HK-2 (cell line): ENCODE results near the gene TBCCD1.
"Not testable (repeated sequence)": the region's sequence is repeated elsewhere in the genome, so short reads cannot be mapped to it uniquely, and the experiment has no call there.

Source experiments
- DNase-seq: peaks from one replicate; pipeline ENCODE4 v3.0.0-alpha.2; 2018; ENCODE audit not compliant: unreplicated experiment

The TBCCD1 gene

GRCh38 chr3:186517218-186517617 lies 49.9 kb downstream of the TBCCD1 start:
- DNase-seq: no peak

DNA sequence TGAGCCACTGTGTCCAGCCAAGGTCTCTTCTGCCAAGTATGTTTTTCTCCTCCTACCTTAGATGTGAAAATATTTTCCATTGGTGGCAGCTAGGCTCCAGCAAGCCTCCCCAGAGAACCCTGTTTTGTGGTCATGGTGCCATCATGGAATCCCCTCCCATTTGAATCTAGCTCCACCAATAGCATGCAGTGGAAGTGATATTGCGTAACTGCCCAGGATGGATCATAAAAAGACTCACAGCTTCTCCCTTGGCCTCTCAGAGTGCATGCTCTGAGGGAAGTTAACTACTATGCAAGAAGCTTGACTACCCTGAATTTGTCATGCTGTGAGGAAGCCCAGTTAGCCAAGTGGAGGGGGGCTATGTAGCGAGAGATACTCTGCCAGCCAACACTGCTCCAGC lies 50.5 kb downstream of the TBCCD1 start:
- no peak for DNase-seq

DNA sequence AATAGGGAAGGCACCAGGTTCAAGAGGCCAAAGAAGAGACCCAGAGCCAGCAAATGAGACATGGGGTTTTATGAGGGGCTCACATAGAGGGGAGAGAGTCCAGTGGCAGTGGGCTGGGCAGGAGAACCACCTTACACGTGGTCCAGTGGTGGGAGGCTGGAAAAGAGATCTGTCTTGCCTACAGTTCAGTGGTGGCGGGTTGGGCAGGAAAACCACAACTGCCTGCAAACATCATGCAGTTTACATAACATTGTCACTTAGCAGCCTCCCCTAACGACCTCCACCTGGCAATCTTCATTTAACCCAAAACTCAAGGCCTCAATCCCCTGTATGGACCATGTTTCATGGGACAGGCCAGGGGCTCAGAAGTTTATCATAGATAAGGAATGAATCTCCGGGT lies 52.0 kb downstream of the TBCCD1 start:
- no peak for DNase-seq

DNA sequence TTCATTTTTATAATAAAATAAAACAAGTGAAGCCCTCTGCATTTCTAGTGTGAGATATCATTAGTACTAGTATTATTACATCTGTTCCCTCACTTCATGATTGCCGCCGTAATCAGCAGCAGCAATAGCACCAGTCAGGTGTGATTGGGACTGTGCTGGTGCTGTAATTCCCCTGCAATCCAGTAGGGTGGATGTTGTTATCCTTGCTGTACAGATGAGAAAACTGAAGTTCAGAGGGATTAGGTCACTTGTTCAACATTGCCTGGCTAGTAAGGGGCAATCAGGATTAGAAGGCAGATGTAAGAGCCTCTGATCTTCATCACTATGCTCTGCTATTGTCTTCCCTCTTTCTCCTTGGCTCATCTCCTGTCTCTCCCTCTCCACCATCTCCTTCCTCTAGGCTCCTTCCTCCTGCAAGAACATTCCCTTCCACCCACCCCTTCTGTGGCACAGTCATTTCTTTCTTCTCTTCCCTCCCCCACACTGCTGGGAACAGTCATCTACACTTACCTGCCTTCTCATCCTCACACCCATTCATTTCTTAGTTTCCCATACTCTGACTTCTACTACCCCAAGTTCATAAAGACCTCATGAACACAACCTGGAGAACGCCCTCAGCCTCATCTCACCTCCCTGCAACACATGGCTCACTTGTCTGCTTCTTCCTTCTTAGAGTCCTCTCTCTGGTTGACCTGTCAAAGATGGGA lies 52.7 kb downstream of the TBCCD1 start:
- DNase-seq: no peak

DNA sequence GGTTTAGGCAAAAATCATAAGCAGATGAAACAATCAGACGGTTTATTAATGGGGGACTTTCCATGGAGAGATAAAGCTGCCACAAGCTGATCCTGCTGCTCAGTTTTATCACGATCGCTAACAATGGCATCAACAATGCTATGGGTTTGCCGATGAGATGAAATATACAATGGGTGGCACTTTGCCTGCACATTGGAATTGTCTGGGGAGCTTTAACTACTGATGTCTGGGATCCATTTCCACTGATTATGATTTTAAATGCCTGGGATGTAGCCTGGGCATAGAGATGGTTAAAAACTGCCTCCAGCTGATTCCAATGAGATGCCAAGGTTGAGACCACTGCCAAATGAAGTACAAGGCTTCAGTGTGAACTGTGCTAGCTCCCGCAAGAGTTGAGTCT lies 53.8 kb downstream of the TBCCD1 start:
- no peak for DNase-seq

- DNase-seq: no peak
Measured at GRCh38 chr3:186512570-186513302, 54.4 kb downstream of the TBCCD1 start.

DNA sequence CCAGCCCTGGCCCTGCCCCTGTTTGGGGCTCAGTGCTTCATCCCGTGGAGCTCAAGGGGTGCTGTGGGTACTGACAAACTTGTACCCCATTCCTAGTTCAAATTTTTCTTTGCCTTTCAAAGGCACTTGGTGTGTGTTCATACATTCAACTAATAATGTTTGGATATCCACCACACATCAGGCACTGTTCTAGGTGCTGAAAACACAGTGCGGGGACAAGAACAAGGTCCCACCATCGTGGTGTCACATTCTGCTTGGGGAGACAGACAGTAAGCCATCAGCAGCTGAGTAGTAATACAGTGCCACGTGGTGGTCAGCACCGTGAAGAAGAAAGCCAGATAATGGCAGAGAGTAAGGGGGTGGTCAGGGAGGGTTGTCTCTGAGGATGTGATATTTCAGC lies 55.4 kb downstream of the TBCCD1 start:
- DNase-seq: no peak

DNA sequence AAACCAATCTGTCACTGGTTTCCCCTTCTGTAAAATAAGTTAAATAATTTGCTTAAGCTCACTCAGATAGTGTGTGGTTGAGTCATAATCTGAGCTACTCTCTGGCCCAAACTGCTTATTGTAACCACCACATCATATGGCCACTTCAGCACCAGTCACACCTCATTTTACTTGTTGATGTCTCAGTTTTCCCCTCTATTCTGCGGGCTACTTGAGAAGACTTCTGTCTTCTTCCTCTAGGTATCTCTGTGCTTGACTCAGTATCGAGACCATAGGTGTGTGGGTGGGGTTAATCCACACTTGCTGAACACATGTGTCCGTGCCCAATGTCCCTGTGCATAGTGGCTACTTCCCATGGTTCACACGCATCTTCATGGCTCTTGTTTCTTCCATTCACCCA lies 55.9 kb downstream of the TBCCD1 start:
- DNase-seq: no peak

GRCh38 chr3:186510374-186511079 lies 56.6 kb downstream of the TBCCD1 start:
- DNase-seq: no peak

GRCh38 chr3:186509423-186509822 lies 57.7 kb downstream of the TBCCD1 start:
- no peak for DNase-seq

- no peak for DNase-seq
Measured at GRCh38 chr3:186506857-186507256, 60.3 kb downstream of the TBCCD1 start.

DNA sequence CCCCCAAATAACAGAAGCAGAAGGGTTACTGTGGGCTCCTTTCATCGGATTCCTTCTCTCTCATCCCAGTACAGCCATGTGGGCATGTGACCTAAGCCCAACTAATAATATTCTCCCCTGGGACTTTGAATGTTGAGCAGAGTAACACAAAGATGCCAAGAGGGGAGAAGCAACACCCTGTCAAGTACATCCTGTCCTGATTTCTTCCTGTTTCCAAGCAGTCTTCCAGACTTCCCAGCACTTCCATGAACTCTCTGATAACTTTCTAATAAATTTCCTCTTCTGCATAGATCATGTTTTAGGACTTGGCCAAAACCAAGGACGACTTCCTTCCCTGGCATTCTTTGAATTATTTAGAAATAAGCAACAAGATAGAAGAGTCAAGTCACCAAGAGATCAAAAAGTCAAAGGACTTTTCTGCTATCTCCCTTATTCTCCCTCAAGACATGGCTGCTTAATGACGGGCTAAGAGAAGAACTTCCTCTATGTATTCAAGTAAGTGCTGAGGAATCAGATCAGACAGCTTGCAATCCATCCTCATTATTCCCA lies 60.9 kb downstream of the TBCCD1 start:
- no peak for DNase-seq

DNA sequence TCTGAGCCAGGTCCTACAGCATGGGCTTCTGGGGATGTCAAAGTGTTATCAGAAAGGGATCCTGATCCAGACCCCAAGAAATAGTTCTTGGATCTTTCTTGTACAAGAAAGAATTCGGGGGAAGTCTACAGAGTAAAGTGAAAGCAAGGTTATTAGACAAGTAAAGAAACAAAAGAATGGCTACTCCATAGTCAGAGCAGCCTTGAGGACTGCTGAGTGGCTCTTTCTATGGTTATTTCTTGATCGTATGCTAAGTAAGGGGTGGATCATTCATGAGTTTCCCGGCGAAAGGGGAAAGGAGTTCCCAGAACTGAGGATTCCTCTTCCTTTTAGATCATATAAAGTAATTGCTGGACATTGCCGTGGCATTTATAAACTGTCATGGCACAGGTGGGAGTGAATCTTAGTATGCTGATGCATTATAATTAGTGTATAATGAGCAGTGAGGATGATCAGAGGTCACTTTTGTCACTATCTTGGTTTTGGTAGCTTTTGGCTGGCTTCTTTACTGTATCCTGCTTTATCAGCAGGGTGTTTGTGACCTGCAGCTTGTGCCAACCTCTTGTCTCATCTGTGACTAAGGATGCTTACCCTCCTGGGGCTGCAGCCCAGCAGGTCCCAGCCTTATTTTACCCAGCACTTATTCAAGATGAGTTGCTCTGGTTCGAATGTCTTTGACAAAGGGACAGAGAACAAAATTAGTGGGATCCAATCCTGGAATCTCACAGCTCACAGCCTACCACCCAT lies 64.0 kb downstream of the TBCCD1 start:
- DNase-seq: no peak

GRCh38 chr3:186502138-186502948 lies 64.8 kb downstream of the TBCCD1 start:
- no peak for DNase-seq

- DNase-seq: not testable (repeated sequence)
Measured at GRCh38 chr3:186499949-186500348, 67.2 kb downstream of the TBCCD1 start.

DNA sequence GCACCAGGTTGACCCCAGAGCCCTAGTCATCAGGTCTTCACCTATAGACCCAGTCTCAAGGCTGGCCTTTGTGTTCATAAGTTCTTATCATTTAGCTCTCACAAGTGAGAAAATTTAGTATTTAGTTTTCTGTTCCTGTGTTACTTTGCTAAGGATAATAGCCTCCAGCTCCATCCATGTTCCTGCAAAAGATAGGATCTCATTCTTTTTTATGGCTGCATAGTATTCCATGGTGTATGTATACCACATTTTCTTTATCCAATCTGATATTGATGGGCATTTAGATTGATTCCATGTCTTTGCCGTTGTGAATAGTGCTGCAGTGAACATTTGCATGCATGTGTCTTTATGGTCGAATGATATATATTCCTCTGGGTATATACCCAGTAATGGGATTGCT lies 69.1 kb downstream of the TBCCD1 start:
- DNase-seq: not testable (repeated sequence)

- DNase-seq: no peak
Measured at GRCh38 chr3:186497608-186498007, 69.5 kb downstream of the TBCCD1 start.

DNA sequence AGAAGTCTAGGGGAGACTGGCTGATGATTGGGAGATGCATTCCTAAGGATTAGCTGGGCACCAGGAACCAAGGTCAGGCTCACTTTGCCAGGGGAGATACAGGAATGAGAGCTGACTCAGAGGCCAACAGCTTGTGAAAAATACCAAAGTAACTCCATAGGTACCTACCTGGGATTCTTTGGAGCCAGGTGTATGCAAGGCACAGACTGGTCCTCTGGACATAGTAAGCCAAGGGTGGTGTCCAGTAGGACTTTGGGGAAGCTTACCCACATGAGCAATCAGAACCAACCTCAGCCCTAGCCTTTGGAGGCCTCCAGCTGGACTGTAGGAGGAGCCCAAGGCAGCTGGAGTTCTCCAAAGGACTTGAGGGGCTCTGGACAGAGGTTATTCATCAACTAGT lies 70.5 kb downstream of the TBCCD1 start:
- DNase-seq: no peak
